A549 (cell line): ENCODE data around the gene NFATC4. TPM values are rescaled to one million over a fixed set of nuclear protein-coding genes. Genes with fewer than 3 reads are reported as not detected.

Experiments
- ATAC-seq, 2 experiments: fragments of 200-7000 bp in 1 of 2; fragments of >200 bp in 1 of 2; cut with Nextera tagmentation in 1 of 2; cut with Tn5 transposase in 1 of 2; 3 replicates each; pipeline versions ENCODE4 v1.8.0 to v1.9.1; 2018 to 2020; ENCODE audit warnings: mild to moderate bottlenecking in 1 of 2, moderate library complexity in 1 of 2
- CTCF ChIA-PET: fragments of 300-600 bp; sonication (Branson Sonifier 250); formaldehyde crosslinking; extraction: SDS; loops from one replicate; lab custom pipeline; 2021; ENCODE audit warnings: antibody characterized with exemption, inconsistent platforms; lab: Yijun Ruan, JAX
- POLR2A ChIA-PET: fragments of 350-600 bp; formaldehyde crosslinking; extraction: SDS; loops from one replicate; lab custom pipeline; 2021; ENCODE audit warnings: antibody characterized with exemption, inconsistent platforms; lab: Yijun Ruan, JAX
- DNase-seq, 2 experiments: peaks; one replicate each; pipeline versions ENCODE4 v3.0.0 to v3.0.0-alpha.2; 2011 to 2016; ENCODE audit warnings: low read depth in 1 of 2, low spot score in 1 of 2
- FAIRE-seq: peaks from 2 replicates; lab custom pipeline; 2011; peaks lifted over from hg19 to GRCh38; lab: Jason Lieb, UNC
- H3K27ac ChIP-seq, 2 experiments: fragments of >200 bp; sonication (Bioruptor Twin); formaldehyde crosslinking; 3 replicates each; pipeline ENCODE4 v1.5.1; 2016 to 2017
- H3K4me1 ChIP-seq: fragments of >200 bp; sonication (Bioruptor Twin); formaldehyde crosslinking; 3 replicates; pipeline ENCODE4 v1.6.1; 2016
- H3K4me2 ChIP-seq: fragments of >200 bp; sonication (Bioruptor Twin); formaldehyde crosslinking; 3 replicates; pipeline ENCODE4 v1.6.1; 2016
- H3K4me3 ChIP-seq: fragments of >200 bp; sonication (Bioruptor Twin); formaldehyde crosslinking; 3 replicates; pipeline ENCODE4 v1.5.1; 2016
- H3K9me3 ChIP-seq: fragments of >200 bp; sonication (Bioruptor Twin); formaldehyde crosslinking; 3 replicates; pipeline ENCODE4 v1.6.1; 2016
- CBX2 ChIP-seq: fragments of 200-600 bp; sonication (generic); IDR thresholded peaks from 2 replicates; pipeline ENCODE4 v1.6.1; 2016; ENCODE audit warnings: low read depth, mild to moderate bottlenecking, borderline replicate concordance
- EHF ChIP-seq: fragments of 250-450 bp; sonication (Bioruptor Pico); IDR thresholded peaks from 2 replicates; pipeline ENCODE4 v1.5.0; 2020; ENCODE audit warnings: mild to moderate bottlenecking
- EHMT2 ChIP-seq: fragments of 200-600 bp; sonication (generic); IDR thresholded peaks from 2 replicates; pipeline ENCODE4 v1.6.1; 2016; ENCODE audit warnings: antibody characterized with exemption, low read depth, mild to moderate bottlenecking, moderate library complexity
- ELK1 ChIP-seq: fragments of 150-350 bp; IDR thresholded peaks from 2 replicates; pipeline ENCODE4 v1.6.1; 2014; ENCODE audit warnings: low read depth, mild to moderate bottlenecking, low read length
- EP300 ChIP-seq, 2 experiments: fragments of >200 bp; sonication (Bioruptor Twin); formaldehyde crosslinking; IDR thresholded peaks; 2 replicates in 1 of 2; 3 replicates in 1 of 2; pipeline ENCODE4 v1.6.1; 2016 to 2017
- FOSB ChIP-seq: fragments of 250-450 bp; sonication (Bioruptor Pico); IDR thresholded peaks from 2 replicates; pipeline ENCODE4 v1.5.0; 2020; ENCODE audit warnings: mild to moderate bottlenecking, moderate library complexity
- GATA3 ChIP-seq: IDR thresholded peaks from 2 replicates; pipeline ENCODE4 v1.6.1; 2012; ENCODE audit warnings: borderline replicate concordance
- HEYL ChIP-seq: fragments of 250-450 bp; sonication (Bioruptor Pico); IDR thresholded peaks from 2 replicates; pipeline ENCODE4 v1.8.0; 2021; ENCODE audit warnings: mild to moderate bottlenecking, moderate library complexity
- JUN ChIP-seq, 2 experiments: fragments of >200 bp; sonication (Bioruptor Twin); formaldehyde crosslinking; IDR thresholded peaks; 2 replicates in 1 of 2; 3 replicates in 1 of 2; pipeline ENCODE4 v1.6.1; 2016 to 2017
- KDM5A ChIP-seq: fragments of 200-600 bp; sonication (generic); IDR thresholded peaks from 2 replicates; pipeline ENCODE4 v1.6.1; 2016; ENCODE audit warnings: antibody characterized with exemption, mild to moderate bottlenecking
- MYC ChIP-seq: IDR thresholded peaks from 2 replicates; pipeline ENCODE4 v1.6.1; 2012; ENCODE audit warnings: mild to moderate bottlenecking, inconsistent platforms, low read length, improper control_type of control experiment, borderline replicate concordance
- NFE2L2 ChIP-seq: fragments of 150-350 bp; conservative IDR thresholded peaks from 2 replicates; pipeline ENCODE4 v1.6.1; 2014; ENCODE audit warnings: low read length
- NPAS2 ChIP-seq: fragments of 250-450 bp; sonication (Bioruptor Pico); IDR thresholded peaks from 2 replicates; pipeline ENCODE4 v1.8.0; 2022; ENCODE audit warnings: mild to moderate bottlenecking, moderate library complexity, borderline replicate concordance
- RFX5 ChIP-seq: fragments of 450-650 bp; IDR thresholded peaks from 2 replicates; pipeline ENCODE4 v1.7.1; 2014; ENCODE audit warnings: antibody characterized with exemption, mild to moderate bottlenecking, moderate library complexity
- SMC3 ChIP-seq: fragments of >200 bp; sonication (Bioruptor Twin); formaldehyde crosslinking; IDR thresholded peaks from 3 replicates; pipeline ENCODE4 v1.6.1; 2018; ENCODE audit warnings: inconsistent platforms
- SREBF2 ChIP-seq: fragments of 450-650 bp; IDR thresholded peaks from 2 replicates; pipeline ENCODE4 v1.6.1; 2014; ENCODE audit warnings: mild to moderate bottlenecking, moderate library complexity
- ZFP36 ChIP-seq: fragments of 450-650 bp; IDR thresholded peaks from 2 replicates; pipeline ENCODE4 v1.6.1; 2014; ENCODE audit warnings: borderline replicate concordance; ENCODE audit not compliant: partially characterized antibody
- ZSCAN20 ChIP-seq: fragments of 250-450 bp; sonication (Bioruptor Pico); IDR thresholded peaks from 2 replicates; pipeline ENCODE4 v1.8.0; 2022; ENCODE audit warnings: mild to moderate bottlenecking, moderate library complexity
- WGBS: methylation state at CpG from one replicate; pipeline ENCODE4 v1.1.6; 2017; ENCODE audit errors: missing lambda C conversion rate; 5-methylcytosine and 5-hydroxymethylcytosine counted together
- polyA plus RNA-seq, 4 experiments: library from polyadenylated mRNA; depleted of rRNA in 3 of 4; stranded (reverse); fragments of >200 nt; fragmentation: RNase III in 1 of 4; extraction: RNeasy Plus Mini Kit Qiagen cat#74134 plus additional on column Dnase treatment in 1 of 4; gene quantifications; 2 replicates in 3 of 4; 3 replicates in 1 of 4; pipeline ENCODE4 v1.2.3, GENCODE V29; 2011 to 2017
- TF ChIP-seq, protein P1 (sequence below): IDR thresholded peaks from 2 replicates; pipeline ENCODE4 v1.6.1; 2012
- TF ChIP-seq, protein P2 (sequence below): IDR thresholded peaks from 2 replicates; pipeline ENCODE4 v1.6.1; 2012
- TF ChIP-seq, protein P3 (sequence below): fragments of >200 bp; sonication (Bioruptor Twin); formaldehyde crosslinking; IDR thresholded peaks from 3 replicates; pipeline ENCODE4 v1.5.1; 2016

The NFATC4 gene
- polyA plus RNA-seq, 2 of the 4 experiments (the other 2 are of a cell fraction) = 0.04 to 0.32 TPM

DNA sequence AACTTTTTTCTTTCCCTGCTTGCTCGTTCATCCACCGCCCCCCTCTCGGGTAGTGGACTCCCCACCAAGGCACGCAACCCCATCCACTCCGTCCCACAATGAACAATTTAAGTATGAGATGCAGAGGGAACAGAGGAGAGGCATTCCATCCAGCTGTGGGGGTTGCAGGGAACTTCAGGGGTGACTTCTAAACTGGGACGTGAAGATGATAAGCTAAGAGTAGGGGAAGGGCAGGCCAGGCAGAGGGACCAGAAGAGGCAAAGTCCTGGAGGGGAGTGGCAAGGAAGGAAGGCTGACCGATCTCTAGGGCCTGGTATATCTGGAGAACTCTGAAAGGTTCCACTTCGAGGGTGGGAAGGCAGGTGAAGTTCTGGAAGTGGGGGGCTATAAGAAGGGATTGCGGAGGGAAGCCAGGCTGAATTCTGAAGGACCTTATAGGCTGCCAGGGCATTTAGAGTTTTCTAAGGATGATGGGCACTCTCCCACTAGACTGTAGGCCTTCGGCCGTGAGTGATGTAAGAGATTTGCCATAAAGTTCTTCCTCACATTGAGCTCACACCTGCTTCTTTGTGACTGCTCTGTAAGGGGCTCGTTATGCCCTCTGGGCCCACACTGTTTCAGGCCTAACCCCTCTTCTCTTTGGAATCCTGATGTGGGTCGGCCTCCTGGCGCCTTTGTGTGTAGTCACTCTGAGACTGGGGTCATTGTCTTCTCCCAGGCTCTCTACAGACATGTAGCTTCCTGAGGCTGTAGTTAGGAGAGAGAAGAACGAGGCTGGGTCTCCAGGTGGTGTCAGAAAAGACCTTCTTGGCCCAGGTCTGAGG is 12.1 kb downstream of the NFATC4 start (continued):
- TF ChIP-seq ELK1 (no peak), CBX2 (no peak), HEYL (CRISPR knock-in tag) (no peak)

DNA sequence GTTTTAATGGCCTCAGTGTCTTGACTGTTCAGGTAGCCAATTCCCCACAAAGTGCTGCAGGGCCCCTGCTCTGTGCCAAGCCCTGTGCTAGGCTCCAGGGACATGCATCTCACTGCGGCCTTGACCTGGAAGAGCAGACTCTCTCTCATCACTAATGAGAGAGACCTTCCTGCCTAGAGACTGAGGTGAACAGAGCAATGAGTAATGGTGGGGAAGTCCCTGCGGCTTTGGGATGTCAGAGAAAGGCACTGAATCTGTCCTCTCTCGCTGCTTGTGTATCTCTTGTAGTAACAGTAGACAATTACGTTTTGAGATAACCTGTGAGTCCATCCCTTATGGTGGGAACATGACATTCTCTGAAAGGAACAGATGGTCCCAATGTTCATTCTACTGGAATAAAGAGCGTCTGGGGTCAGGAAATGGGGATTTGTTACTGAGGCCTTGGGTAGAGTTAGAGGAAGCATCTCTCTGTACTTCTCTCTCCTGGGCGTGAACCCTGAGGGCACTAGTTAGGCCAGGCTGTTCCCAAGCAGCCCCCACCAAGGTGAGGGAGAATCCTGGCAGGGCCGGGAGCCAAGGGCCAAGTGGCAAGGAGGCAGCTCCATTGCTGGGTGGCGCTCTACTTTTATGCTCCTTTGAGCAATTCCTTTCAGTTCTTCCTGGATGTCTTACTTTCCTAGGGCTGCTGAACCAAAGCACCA is 13.5 kb downstream of the NFATC4 start:
- no peak overlapping the region for H3K4me2 ChIP-seq
- TF ChIP-seq SREBF2 (no peak), GATA3 (no peak), MYC (no peak), NPAS2 (no peak), EP300 (IDR thresholded peaks at IDR 0.05) (no peak), FOSB (CRISPR knock-in tag) (no peak), EHMT2 (no peak), EHF (CRISPR knock-in tag) (no peak), ZSCAN20 (CRISPR knock-in tag) (no peak), SMC3 (no peak), JUN (IDR thresholded peaks at IDR 0.05) (no peak), ZFP36 (no peak), RFX5 (no peak), NFE2L2 (no peak), KDM5A (no peak)
- TF ChIP-seq, protein P1, sequence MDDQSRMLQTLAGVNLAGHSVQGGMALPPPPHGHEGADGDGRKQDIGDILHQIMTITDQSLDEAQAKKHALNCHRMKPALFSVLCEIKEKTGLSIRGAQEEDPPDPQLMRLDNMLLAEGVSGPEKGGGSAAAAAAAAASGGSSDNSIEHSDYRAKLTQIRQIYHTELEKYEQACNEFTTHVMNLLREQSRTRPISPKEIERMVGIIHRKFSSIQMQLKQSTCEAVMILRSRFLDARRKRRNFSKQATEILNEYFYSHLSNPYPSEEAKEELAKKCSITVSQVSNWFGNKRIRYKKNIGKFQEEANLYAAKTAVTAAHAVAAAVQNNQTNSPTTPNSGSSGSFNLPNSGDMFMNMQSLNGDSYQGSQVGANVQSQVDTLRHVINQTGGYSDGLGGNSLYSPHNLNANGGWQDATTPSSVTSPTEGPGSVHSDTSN = no peak
- TF ChIP-seq, protein P2, sequence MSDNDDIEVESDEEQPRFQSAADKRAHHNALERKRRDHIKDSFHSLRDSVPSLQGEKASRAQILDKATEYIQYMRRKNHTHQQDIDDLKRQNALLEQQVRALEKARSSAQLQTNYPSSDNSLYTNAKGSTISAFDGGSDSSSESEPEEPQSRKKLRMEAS = no peak
- TF ChIP-seq, protein P3, sequence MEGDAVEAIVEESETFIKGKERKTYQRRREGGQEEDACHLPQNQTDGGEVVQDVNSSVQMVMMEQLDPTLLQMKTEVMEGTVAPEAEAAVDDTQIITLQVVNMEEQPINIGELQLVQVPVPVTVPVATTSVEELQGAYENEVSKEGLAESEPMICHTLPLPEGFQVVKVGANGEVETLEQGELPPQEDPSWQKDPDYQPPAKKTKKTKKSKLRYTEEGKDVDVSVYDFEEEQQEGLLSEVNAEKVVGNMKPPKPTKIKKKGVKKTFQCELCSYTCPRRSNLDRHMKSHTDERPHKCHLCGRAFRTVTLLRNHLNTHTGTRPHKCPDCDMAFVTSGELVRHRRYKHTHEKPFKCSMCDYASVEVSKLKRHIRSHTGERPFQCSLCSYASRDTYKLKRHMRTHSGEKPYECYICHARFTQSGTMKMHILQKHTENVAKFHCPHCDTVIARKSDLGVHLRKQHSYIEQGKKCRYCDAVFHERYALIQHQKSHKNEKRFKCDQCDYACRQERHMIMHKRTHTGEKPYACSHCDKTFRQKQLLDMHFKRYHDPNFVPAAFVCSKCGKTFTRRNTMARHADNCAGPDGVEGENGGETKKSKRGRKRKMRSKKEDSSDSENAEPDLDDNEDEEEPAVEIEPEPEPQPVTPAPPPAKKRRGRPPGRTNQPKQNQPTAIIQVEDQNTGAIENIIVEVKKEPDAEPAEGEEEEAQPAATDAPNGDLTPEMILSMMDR = no peak
- WGBS = 78% methylated on average over 8 of the region's 8 CpGs
- H3K4me3 ChIP-seq = no peak overlapping the region
- DNase-seq (no peak), ATAC-seq (no peak), FAIRE-seq (no peak)
- ChIA-PET CTCF (interaction anchor here (1.6 to 2.9 kb wide), 5 partner anchors 9 to 55 kb away, joined by 4 to 14 read pairs (median 9); no protein-coding TSS in a partner anchor), POLR2A (no interaction called here)
- no peaks in the 10 kb centered on the region for H3K9me3 ChIP-seq
- H3K4me1 ChIP-seq = no peaks in the 10 kb centered on the region
- no peak overlapping the region for H3K27ac ChIP-seq

DNA sequence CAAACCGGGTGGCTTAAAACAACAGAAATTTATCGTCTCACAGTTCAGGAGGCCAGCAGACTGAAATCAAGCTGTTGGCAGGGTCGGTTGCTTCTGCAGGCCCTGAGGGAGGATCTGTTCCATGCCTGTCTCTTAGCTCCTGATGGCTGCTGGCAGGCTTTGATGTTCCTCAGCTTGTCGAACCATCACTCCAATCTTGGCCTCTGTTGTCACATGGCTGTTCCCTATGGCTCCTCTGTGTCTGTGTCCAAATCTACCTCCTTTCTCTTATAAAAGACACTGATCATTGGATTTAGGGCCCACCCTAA is 14.0 kb downstream of the NFATC4 start:
- no peak for ATAC-seq
- no peak overlapping the region for H3K4me3 ChIP-seq
- WGBS = 80% methylated on average over 4 of the region's 4 CpGs
- H3K4me1 ChIP-seq = no peaks in the 10 kb centered on the region
- POLR2A ChIA-PET = no interaction called here
- no peaks in the 10 kb centered on the region for H3K9me3 ChIP-seq
- no peak for TF ChIP-seq MYC
- no peak overlapping the region for H3K4me2 ChIP-seq
- H3K27ac ChIP-seq = no peak overlapping the region
- CTCF ChIA-PET = interaction anchor here (1.6 to 2.9 kb wide), 4 partner anchors 9 to 50 kb away, joined by 4 to 14 read pairs (median 7); no protein-coding TSS in a partner anchor
- no peak for DNase-seq
- FAIRE-seq = no peak
